ENCODE data around the gene SYNE1.

SYNE1 gene

DNA sequence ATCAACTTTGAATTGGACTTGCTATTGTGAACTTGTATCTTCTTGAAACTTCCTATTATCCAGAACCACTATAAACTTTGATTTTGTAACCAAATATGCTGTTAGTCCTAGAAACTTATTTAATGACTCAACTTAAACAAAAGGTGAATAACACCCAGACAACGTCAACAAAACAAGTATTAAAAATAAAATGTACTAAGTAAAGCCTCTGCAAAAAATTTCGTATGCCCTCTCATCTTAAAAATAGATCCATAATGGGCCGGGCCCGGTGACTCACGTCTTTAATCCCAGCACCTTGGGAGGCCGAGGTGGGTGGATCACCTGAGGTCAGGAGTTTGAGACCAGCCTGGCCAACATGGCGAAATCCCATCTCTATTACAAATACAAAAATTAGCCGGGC is 428.0 kb downstream of the SYNE1 start:
- no peak for DNase-seq (ENCODE audit: low read depth, low spot score)
- TF ChIP-seq, protein P1, sequence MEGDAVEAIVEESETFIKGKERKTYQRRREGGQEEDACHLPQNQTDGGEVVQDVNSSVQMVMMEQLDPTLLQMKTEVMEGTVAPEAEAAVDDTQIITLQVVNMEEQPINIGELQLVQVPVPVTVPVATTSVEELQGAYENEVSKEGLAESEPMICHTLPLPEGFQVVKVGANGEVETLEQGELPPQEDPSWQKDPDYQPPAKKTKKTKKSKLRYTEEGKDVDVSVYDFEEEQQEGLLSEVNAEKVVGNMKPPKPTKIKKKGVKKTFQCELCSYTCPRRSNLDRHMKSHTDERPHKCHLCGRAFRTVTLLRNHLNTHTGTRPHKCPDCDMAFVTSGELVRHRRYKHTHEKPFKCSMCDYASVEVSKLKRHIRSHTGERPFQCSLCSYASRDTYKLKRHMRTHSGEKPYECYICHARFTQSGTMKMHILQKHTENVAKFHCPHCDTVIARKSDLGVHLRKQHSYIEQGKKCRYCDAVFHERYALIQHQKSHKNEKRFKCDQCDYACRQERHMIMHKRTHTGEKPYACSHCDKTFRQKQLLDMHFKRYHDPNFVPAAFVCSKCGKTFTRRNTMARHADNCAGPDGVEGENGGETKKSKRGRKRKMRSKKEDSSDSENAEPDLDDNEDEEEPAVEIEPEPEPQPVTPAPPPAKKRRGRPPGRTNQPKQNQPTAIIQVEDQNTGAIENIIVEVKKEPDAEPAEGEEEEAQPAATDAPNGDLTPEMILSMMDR (IDR thresholded peaks at IDR 0.05; ENCODE audit: low read depth, low read length), result no peak
- in situ Hi-C loops (cut with HindIII; ENCODE audit: low sequenced_read_pairs), result no loop called here
- no peak overlapping the region for H3K4me3 ChIP-seq (ENCODE audit: low read depth, low read length)

DNA sequence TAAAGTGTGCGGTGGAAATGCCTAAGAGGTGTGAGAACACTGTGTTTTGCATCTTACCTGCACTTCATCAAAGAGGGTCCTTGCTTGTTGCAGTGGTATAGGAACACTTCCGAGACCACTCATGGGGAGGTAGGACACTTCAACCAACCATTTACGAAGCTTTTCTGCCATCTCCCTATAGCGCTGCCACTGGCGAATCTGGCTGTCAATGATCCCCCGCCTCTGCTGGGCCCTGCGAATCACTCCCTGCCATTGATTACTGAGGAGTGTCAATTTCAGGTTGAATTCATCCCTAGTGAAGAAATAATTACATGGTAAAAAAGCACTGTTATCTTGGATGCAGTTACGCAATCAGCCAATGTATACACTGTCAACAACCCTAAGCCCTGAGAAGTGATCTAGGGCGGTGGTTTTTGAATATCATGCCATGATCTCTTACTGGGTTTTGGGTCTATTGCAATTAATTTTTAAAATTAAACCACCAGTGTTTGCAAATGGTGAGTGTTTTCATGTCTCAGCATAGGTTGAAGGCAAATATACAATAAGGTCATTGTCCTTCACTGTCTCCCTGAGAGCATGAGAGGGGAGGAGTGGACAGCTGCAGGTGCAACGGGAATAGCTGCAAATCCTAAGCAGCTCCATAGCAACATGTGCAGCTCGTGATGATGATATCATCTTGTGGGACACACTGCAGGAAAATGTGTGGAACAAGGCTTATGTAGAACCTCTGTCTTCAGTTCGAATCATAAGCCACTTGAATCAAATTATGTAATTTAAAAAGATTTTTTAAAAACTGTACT is 429.0 kb downstream of the SYNE1 start:
- in situ Hi-C loops (cut with HindIII; ENCODE audit: low sequenced_read_pairs), result no loop called here
- DNase-seq (ENCODE audit: low read depth, low spot score), result no peak
- no peak overlapping the region for H3K4me3 ChIP-seq (ENCODE audit: low read depth, low read length)
- TF ChIP-seq, protein P1 (IDR thresholded peaks at IDR 0.05; ENCODE audit: low read depth, low read length), result no peak

DNA sequence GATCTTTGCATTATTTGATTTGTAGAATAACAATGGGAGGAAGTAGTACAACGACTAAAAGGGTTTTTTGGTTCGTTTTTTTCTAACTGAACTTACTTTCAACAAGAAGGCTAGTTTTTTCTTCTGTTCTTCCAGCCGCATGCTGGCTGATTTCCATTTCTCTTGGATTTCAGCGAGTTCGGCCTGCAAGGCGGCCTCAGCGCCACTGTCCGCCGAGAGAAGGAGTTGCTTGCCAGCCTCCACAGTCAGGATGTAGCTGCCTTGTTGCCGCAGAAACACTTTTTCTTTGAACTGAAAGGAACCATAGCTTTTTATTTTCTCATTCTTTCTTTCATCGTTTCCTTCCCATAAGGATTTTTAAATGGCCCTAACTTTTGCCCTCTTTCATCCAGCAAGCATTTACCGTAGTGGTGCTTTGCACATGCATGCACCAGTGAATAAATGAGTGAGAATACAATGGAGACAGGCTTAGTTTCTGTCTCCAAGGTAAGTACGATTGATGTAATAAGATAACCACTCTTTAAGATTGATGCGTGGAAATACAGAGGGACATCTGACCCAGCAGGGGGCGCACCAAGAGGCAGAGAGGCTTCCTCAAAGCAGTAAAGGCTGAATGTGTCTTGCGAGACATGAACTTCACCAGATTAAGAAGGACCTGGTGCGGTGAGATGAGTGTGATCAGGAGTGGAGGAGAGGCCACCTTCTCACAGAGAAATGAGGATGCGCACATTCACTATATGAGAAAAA is 430.9 kb downstream of the SYNE1 start:
- in situ Hi-C loops (cut with HindIII; ENCODE audit: low sequenced_read_pairs), result no loop called here
- no peak for DNase-seq (ENCODE audit: low read depth, low spot score)
- TF ChIP-seq, protein P1 (IDR thresholded peaks at IDR 0.05; ENCODE audit: low read depth, low read length), result peak; percentile 43
- no peak overlapping the region for H3K4me3 ChIP-seq (ENCODE audit: low read depth, low read length)

DNA sequence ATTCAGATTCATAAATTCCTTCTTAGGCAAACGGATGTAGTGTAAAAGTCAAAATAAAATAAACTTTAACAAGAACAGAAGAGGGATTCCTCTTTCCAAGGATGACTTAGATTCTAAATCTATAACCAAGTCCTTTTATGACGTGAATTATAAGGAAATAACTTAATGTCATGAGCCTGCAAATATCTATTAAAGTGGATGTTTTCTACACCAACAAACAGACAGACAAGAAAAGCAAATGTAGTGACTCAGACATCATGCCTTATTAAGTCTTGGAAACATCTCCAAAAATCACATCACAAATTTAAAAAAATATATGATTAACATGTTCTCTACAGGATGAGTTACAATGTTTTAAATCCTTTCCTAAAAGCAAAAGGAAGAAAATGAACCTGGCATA is 432.6 kb downstream of the SYNE1 start:
- in situ Hi-C loops (cut with HindIII; ENCODE audit: low sequenced_read_pairs), result no loop called here
- no peak overlapping the region for H3K4me3 ChIP-seq (ENCODE audit: low read depth, low read length)
- DNase-seq (ENCODE audit: low read depth, low spot score), result no peak
- TF ChIP-seq, protein P1 (IDR thresholded peaks at IDR 0.05; ENCODE audit: low read depth, low read length), result no peak

DNA sequence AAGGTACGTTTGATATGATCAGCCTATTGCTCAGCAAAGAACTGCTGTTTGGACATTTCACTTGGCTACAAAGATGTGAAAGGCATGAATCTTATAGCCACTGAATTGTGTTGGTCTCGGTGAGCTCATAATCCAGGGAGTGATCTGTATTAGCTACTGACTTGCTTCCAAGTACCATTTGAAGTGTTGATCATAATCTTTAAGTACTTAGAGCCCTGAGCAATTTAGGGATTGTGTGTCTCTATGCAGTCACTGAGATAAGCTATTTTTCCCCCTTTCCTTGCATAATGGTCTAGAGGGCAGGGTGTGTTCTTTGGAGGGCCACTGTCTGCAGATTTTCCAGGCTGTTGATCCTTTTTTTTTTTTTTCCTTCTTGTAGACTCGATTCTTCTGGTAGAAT is 436.0 kb downstream of the SYNE1 start:
- in situ Hi-C loops (cut with HindIII; ENCODE audit: low sequenced_read_pairs), result no loop called here
- no peak for DNase-seq (ENCODE audit: low read depth, low spot score)
- no peak overlapping the region for H3K4me3 ChIP-seq (ENCODE audit: low read depth, low read length)
- TF ChIP-seq, protein P1 (IDR thresholded peaks at IDR 0.05; ENCODE audit: low read depth, low read length), result no peak

DNA sequence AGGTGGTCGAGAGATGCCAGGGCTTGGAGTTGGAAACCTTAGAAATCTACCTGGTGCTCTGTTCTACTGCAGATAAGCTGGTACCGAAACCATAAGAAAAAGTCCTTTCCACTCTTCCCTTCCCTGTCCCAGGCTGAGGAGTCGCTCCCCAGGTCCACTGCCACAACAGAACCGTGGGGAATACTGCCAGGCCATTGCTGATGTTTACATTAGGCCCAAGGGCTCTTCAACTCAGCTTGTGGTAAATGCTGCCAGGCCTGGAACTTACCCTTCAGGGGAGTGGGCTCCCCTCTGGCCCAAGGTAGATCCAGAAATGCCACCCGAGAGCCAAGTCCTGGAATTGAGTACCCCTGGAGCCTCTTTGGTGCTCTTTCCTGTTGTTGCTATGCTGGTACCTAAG is 441.3 kb downstream of the SYNE1 start:
- in situ Hi-C loops (cut with HindIII; ENCODE audit: low sequenced_read_pairs), result no loop called here
- H3K4me3 ChIP-seq (ENCODE audit: low read depth, low read length), result no peak overlapping the region
- TF ChIP-seq, protein P1 (IDR thresholded peaks at IDR 0.05; ENCODE audit: low read depth, low read length), result no peak
- DNase-seq (ENCODE audit: low read depth, low spot score), result no peak

All from astrocyte of the spinal cord (primary cell).